Left lobe of liver (tissue), 2 donors: ENCODE results near the gene CERS1. TPM values are rescaled to one million over a fixed set of nuclear protein-coding genes. Genes with fewer than 3 reads are reported as not detected.

Experiments used
- ATAC-seq: fragments of 200-7000 bp; cut with Tn5 transposase; one replicate; pipeline ENCODE4 v1.9.1; 2020; ENCODE audit warnings: mild to moderate bottlenecking, moderate library complexity
- DNase-seq: peaks from one replicate; pipeline ENCODE4 v3.0.0-alpha.2; 2020; ENCODE audit warnings: low spot score
- total RNA-seq: library from RNA; stranded (reverse); gene quantifications from one replicate; pipeline ENCODE4 v1.2.1, GENCODE V29; 2021
- donor health status: DM: no; HTN: no; CAD: no; lungs with moderate emphysema.
- donor health status: DM: no; HTN: yes; CAD: no.

The CERS1 gene
- total RNA-seq, 1 donor from 2014 or later = 0.08 TPM

GRCh38 chr19:18844806-18845329 is 51.1 kb downstream of the CERS1 start:
- no peak for ATAC-seq
- DNase-seq = no peak

GRCh38 chr19:18843960-18844359 is 52.0 kb downstream of the CERS1 start:
- no peak for ATAC-seq
- DNase-seq = no peak

- DNase-seq = no peak
- ATAC-seq = no peak
Observed at GRCh38 chr19:18842166-18842565, 53.8 kb downstream of the CERS1 start.

GRCh38 chr19:18841400-18841799 is 54.6 kb downstream of the CERS1 start:
- DNase-seq (no peak), ATAC-seq (no peak)

GRCh38 chr19:18840288-18841267 is 55.4 kb downstream of the CERS1 start:
- ATAC-seq (peak; percentile 30), DNase-seq (no peak)

- ATAC-seq (peak; percentile 93), DNase-seq (peak; percentile 89)
Observed at GRCh38 chr19:18839465-18840287, 56.3 kb downstream of the CERS1 start.

GRCh38 chr19:18834644-18834984 is 61.3 kb downstream of the CERS1 start:
- DNase-seq (no peak), ATAC-seq (no peak)

GRCh38 chr19:18833849-18834643 is 61.9 kb downstream of the CERS1 start:
- peak; percentile 47 for ATAC-seq
- no peak for DNase-seq

GRCh38 chr19:18833141-18833476 is 62.8 kb downstream of the CERS1 start:
- ATAC-seq (peak; percentile 2), DNase-seq (no peak)

GRCh38 chr19:18832306-18833140 is 63.4 kb downstream of the CERS1 start:
- ATAC-seq = peak; percentile 41
- DNase-seq = no peak

GRCh38 chr19:18831524-18832305 is 64.2 kb downstream of the CERS1 start, which contains the start of gene UPF1:
Gene UPF1 (plus strand): TSS chr19:18831959. CDS start chr19:18832210, 251 bp downstream.
- peak; percentile 89 for ATAC-seq
- peak; percentile 96 for DNase-seq

GRCh38 chr19:18830488-18830887 is 65.5 kb downstream of the CERS1 start:
- DNase-seq = no peak
- no peak for ATAC-seq

GRCh38 chr19:18828786-18829185 is 67.2 kb downstream of the CERS1 start:
- DNase-seq (no peak), ATAC-seq (no peak)

Other genes with a start within 250 kb of the CERS1 start
- 6.2 TPM for gene CRTC1, start 212.5 kb downstream of the CERS1 start, total RNA-seq
- not detected for gene COMP, start 104.9 kb downstream of the CERS1 start, total RNA-seq
- gene UPF1, start 64.2 kb downstream of the CERS1 start, total RNA-seq = 43.5 TPM
- 113 TPM for gene COPE, start 23.2 kb upstream of the CERS1 start, total RNA-seq
- 18.9 TPM for gene DDX49, start 23.6 kb upstream of the CERS1 start, total RNA-seq
- gene HOMER3, start 45.1 kb upstream of the CERS1 start, total RNA-seq = 2.8 TPM
- 35.4 TPM for gene SUGP2, start 137.4 kb upstream of the CERS1 start, total RNA-seq
- gene ARMC6, start 137.4 kb upstream of the CERS1 start, total RNA-seq = 50.9 TPM
- gene SLC25A42, start 167.8 kb upstream of the CERS1 start, total RNA-seq = 77.8 TPM
- 24.9 TPM for gene TMEM161A, start 242.3 kb upstream of the CERS1 start, total RNA-seq